Stimulated activated CD4-positive, alpha-beta T cell treated with anti-CD3 and anti-CD28 coated beads, TNF-alpha, amount 100 ng/mL, for 1 hour (primary cell): ENCODE data around the gene ZBTB2.
"Not testable (repeated sequence)": the region's sequence is repeated elsewhere in the genome, so short reads cannot be mapped to it uniquely, and the experiment has no call there.

Experiments used
- DNase-seq, 3 donors: peaks; one replicate each; pipeline ENCODE4 v3.0.0-alpha.2; 2020; ENCODE audit warnings: low read depth in 3 of 3, low spot score in 1 of 3

Gene ZBTB2

GRCh38 chr6:151375833-151376232 is 15.5 kb downstream of the ZBTB2 start:
- DNase-seq = no peak

- DNase-seq = no peak
These were observed 17.2 kb downstream of the ZBTB2 start for GRCh38 chr6:151374036-151374683.

- no peak for DNase-seq
These were observed 19.2 kb downstream of the ZBTB2 start for GRCh38 chr6:151372164-151372563.

GRCh38 chr6:151370509-151371078 is 20.8 kb downstream of the ZBTB2 start:
- no peak for DNase-seq

- DNase-seq = no peak
These were observed 26.1 kb downstream of the ZBTB2 start for GRCh38 chr6:151365233-151365632.

- DNase-seq = no peak
These were observed 31.9 kb downstream of the ZBTB2 start for GRCh38 chr6:151359486-151359885.

- DNase-seq = no peak
These were observed 32.9 kb downstream of the ZBTB2 start for GRCh38 chr6:151358475-151358874.

- DNase-seq = no peak
These were observed 33.5 kb downstream of the ZBTB2 start for GRCh38 chr6:151357758-151358436.

- DNase-seq = not testable (repeated sequence)
These were observed 34.4 kb downstream of the ZBTB2 start for GRCh38 chr6:151356983-151357382.

GRCh38 chr6:151353795-151354194 is 37.6 kb downstream of the ZBTB2 start:
- DNase-seq = no peak

- DNase-seq = no peak
These were observed 38.7 kb downstream of the ZBTB2 start for GRCh38 chr6:151352410-151353396.

- no peak for DNase-seq
These were observed 39.6 kb downstream of the ZBTB2 start for GRCh38 chr6:151351731-151352130.

- DNase-seq = no peak
These were observed 40.1 kb downstream of the ZBTB2 start for GRCh38 chr6:151351146-151351700.

GRCh38 chr6:151350442-151351145 is 40.8 kb downstream of the ZBTB2 start:
- DNase-seq = no peak

GRCh38 chr6:151349651-151350270 is 41.6 kb downstream of the ZBTB2 start:
- no peak for DNase-seq

- DNase-seq = not testable (repeated sequence)
These were observed 48.6 kb downstream of the ZBTB2 start for GRCh38 chr6:151342750-151343149.

- no peak for DNase-seq
These were observed 49.7 kb downstream of the ZBTB2 start for GRCh38 chr6:151341476-151342195.

GRCh38 chr6:151340219-151340978 is 51.0 kb downstream of the ZBTB2 start:
- no peak for DNase-seq

GRCh38 chr6:151339369-151339768 is 52.0 kb downstream of the ZBTB2 start:
- DNase-seq = no peak
